ENCODE measurements around the gene SERGEF.
"Not testable (repeated sequence)": the region's sequence is repeated elsewhere in the genome, so short reads cannot be mapped to it uniquely, and the experiment has no call there.

Gene SERGEF

DNA sequence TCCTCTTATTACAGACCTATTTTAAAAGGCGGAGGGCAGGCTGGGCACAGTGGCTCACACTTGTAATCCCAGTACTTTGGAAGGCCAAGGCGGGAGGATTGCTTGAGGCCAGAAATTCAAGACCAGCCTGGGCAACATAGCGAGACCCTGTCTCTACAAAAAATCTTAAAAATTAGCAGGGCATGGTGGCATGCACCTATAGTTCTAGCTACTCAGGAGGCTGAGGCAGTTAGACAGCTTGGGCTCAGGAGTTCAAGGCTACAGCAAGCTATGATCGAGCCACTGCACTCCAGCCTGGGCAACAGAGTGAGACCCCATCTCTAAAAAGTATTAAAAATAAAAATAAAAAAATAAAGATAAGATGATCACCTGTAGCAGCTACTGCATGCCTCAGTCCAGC, 12.7 kb downstream of the SERGEF start:
- DNase-seq = not testable (repeated sequence)

DNA sequence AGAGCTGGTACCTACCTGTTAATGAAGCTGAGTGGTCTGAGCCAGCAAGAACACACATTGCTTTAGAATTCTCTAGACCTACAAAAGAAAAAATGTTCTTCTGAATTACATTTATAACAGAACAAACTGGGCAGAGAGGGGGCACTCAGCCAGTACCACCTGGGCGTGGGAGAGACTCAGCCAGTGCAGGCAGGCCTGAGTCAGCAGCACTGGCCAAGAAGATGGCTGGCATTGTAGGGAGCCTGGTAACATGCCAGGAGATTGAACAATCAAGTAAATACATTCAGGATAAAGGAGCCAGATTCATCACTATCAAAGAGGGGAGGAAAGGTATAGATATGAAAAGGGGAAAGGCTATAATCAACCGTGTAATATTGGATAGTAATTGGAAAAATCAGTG, 19.9 kb downstream of the SERGEF start:
- DNase-seq = no peak

DNA sequence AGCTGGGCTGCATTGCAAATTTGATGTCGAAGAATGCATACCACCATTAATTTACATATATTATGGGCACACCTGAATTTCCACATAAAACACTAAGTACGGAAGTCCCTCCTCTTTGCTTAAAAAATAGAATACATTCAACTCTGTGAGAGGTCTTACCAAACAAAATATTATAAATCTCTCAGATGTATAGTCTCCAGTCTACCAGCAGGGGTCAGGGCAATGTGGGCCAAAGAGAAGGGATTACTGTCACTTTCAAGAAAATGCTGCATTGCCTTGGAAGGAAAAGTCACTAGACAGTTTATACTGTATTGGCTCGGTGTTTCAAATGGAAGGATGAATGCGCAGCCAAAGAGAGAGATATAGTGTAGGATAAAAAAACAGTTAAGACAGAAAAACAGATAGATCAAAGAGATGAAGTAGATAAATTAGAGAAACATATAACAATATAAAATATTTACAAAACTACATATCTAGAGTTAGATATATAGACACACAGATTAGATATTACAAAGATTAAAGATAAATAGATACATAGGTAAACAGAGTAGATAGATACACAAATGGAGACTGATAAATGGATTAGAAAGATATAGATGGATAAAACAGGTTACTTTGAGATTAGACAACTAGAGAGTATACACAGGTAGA, 20.9 kb downstream of the SERGEF start:
- peak; percentile 12 for DNase-seq

DNA sequence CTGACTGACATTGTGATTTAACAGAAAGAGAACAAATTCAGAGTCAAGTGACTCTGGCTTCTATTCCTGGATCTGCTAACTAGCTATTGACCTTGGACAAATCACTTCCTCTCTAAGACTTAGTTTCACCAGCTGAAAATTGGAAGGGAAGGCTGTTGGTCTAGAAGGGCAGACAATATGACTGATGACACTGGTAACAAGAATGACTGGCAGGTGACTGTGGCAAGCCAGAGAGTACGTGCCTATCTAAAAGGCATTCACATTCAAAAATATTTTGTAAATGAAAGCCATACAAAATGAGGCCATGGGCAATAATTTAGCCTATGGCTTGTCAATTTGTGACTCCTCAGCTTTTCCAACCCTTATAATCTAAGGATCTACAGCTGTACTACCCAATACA, 23.5 kb downstream of the SERGEF start:
- peak; percentile 27 for DNase-seq

DNA sequence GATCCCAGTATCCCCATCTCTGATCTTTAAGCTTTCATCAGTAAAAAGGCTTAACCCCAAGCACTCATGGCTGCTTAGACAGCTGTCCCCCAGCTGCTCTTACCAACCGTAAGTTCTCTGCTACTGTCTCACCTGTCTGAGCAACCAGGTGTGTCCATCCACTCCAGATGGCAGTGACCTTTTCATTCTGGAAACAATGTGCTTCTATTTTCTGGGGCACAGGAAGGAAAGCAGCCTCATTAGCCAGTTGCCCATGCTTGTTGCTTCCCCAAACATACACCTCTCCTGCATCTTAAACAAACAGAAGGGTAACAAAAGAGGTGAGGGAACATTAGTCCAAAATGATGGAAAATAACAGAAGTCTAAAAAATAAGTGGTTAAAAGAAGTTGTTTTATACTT, 24.4 kb downstream of the SERGEF start:
- peak; percentile 65 for DNase-seq

DNA sequence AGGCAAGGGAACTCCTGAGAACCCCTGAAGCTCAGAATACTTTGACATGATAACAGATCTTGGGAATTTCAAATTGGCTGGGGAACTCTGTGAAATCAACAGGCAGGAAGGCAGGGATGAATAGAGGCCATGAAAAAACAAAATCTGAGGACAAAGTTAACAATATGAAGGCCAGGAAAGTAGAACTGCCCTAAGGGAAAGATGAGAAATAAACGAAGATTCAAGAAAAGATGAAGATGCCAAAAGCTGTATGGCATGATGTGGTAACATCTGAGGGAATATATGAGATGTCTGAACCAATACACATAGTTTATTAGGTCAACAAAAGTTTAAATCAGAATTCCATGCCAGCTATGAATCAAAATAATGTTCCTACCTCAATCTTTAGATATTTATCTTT, 25.0 kb downstream of the SERGEF start:
- DNase-seq = no peak

DNA sequence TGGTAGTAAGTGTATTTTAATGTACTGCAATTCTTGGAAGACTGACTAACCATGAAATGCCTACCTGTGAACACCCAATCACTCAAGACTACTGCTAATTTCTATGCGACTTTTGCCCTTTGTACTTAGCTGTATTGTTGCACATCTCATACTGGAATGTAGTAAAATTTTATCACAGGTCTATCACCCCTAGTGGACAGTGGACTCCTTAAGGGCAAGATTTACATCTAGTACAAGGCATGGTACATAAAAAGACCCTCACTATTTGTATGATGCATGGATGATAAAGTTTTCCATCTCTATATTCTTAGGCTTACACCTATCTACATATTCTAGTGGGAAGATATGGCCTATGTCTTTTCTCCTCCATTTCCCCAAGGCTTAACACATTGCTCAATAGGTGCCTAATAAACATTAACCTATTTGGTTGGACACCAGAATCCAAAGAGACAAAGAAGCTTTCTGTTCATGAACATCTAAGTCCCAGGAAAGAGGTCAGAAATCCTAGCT, 26.1 kb downstream of the SERGEF start:
- no peak for DNase-seq

DNA sequence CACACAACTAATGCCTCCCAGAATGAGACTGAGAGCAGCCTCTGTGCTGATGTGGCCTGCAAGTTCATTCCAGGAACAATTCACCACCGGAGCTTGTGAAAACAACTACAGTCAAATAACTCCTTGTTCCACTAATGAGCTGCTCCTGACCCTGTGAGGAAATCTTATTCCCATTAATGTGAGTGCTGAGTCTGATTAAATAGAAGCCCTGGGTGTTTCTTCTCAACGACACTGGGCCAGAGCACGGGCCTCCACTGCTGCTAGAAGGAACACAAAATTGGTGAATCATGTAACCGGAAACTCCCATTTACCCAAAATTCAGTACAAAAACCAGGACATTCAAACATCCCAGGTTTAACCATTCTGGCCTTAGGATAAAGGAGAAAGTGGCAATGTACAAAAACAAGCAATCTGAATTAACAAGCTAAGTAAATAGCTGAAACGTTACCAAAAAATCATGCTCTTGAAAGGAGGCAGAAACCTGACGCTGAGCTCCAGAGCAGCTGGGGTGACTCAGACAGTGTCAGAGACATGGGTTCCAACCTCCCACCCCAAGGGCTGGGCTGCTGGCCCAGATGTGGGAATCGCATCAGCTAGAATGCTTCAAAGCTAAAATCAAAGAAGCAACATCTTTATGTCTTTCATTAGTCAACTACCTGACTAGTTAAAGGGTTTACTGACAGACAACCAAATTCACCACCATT, 26.7 kb downstream of the SERGEF start:
- DNase-seq = no peak

DNA sequence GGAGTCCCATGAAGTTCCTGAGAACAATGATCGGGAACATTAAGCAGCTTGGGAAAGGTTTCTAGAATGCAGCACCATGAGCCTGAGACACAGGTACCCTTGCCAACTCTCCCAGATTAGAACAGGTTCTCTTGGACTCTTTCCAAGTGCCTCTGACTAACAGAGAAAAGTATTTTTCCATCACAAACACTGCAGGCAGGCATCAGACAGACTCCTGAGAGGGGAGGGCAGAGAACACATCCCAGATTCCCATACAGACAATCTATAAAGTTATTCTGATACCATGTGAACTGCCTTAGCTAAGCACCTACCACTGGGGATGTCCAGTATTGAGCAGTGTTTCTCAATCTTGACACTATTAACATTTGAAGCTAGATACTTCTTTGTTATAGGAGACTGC, 27.3 kb downstream of the SERGEF start:
- DNase-seq = no peak

DNA sequence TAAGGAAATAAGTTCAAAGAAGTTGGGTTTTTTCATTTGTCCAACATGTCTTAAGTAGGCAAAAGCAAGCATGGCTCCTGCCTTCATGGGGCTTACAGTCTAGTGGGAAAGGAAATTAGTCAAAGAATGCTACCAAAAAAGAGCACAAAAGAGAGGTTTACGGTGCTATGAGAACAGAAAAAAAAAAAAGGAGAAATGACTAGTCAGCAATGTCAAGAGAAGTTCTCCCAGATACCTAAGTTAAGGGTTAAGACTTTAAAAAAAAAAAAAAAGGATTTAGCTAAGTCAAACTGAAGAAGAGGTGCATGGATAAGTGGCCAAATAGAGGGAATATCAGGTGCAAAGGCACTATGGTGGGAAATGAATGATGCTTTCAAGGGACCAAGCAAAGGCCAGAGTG, 29.3 kb downstream of the SERGEF start:
- DNase-seq = no peak

DNA sequence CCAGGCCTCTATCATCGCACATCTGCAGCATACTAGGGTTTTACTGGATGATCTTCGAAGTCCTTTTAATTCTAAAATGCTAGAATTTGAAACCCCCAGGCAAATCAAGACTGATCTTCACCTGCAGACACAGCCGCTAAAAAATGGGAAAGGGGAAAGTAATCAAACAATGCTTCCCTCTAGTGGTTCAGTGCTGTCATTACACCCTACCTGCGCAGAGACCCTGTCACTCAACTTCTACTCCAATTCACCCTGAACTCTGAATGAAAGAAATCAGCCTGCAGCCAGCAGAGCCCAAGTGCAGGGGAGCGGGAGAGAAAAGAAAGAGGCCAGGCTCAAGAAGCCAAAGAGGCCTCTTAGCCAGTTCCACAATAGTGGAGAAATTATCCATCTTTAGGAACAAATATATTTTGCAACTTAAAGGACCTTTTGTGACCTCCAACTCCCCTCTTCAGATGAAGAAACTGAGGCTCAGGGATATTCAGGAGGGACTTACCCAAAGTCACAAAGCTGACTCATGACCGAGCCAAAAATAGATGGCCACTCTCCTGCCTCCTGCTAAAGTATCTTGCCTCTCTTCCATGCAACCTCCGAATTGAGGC, 33.0 kb downstream of the SERGEF start:
- DNase-seq = peak; percentile 8

DNA sequence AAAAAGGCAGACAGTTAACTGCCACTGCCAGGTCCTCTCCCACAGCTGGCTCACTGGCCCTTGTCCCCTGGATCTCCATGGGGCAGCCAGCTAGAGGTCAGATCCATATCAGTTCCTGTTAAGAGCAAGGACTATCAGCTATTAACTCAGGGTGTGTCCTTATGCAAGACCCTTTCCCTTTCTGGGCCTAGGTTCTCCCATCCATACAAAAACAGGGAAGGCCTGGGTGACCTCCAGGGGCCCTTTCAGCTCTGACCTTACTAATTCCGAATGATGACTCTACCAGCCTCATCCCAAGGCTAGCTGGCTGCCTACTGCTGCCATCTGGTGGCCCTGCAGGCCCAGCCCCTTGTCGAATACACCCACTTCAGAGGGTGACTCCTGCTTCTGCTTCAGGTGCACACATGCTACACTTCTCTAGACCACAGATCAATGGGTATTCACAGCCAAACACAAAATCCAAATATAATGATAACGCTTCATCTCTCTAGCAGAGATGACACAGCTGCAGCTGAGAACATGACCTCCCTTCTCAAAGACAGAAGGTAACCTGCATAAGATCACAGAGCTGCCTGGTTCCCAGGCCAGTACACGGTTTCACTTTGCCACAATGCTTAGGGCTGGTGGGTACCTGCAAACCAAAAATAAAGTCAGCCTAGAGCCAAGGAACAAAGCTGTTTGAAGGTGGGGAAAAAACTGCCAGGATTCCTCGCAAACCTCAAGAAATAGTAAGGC, 34.1 kb downstream of the SERGEF start:
- DNase-seq = peak; percentile 19

DNA sequence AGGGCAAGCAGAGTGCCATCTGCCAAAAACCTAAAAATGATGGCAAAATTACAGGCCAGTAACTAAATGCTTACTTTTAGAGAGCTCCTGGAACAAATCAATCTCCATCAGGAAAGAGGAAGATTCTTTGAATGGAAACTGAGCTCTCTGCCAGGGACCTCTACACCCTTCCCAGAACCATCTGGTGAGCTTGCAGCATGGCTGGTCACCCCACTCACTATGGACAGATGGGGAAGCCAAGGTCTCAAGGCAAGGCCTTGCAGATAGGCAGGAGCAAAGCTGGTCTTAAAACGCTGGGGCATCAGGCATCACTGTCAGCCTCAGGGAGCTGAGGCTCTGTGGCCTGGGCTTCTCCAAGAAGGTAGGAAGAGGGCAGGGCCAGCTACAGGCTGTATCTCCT, 36.2 kb downstream of the SERGEF start:
- DNase-seq = no peak

DNA sequence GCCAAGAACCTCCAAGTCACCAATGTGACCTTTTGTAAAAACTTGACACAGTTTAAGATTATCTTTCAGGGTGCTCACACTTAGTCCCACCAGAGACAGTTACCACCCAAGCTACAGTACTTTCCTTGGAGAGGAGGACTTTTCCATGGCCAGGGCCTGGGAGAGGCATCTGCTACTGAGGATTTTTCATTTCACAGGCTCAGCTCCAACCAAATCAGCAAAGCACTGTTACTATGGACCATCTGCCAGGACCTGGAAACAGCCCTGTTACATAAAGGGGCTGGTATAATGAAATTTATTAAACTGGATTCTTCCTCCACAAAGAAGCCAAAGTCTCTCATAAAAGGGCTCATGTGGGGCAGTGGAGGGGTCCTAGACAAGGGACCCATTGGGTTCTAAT, 38.6 kb downstream of the SERGEF start:
- no peak for DNase-seq

DNA sequence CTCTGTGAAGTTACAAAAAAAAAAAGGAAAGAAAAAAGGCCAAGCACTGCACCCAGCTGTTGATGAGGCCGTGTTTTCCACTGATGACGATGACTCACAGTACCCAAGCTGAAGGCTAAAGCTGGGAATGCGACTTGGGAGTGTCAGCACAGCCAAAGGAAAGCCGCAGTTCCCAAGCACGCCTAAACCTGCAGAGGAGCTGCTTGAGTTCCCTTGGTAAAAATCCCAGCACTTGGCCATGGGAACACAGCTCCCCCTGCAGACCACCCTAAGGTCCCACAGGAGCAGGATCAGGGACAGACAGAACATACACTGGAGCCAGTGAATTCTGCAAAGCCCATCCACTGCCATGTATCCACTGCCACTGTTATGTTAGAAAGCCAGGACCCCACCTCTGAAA, 39.9 kb downstream of the SERGEF start:
- DNase-seq = no peak

DNA sequence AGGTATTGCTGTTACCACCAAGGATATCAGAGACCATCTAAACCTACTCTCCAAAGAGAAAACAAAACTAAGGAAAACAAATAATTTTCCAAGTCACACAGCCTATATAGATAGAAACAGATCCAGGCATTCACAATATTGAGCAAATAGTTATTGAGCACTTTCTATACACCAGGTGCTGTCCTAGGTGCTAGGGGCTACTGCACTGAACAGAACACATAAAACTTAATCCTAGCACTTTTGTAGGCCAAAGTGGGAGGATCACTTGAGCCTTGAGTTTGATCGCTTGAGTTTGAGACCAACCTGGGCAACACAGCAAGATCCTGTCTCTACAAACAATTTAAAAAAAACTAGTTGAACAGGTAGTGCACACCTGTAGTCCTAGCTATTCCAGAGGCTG, 44.6 kb downstream of the SERGEF start:
- DNase-seq = no peak

DNA sequence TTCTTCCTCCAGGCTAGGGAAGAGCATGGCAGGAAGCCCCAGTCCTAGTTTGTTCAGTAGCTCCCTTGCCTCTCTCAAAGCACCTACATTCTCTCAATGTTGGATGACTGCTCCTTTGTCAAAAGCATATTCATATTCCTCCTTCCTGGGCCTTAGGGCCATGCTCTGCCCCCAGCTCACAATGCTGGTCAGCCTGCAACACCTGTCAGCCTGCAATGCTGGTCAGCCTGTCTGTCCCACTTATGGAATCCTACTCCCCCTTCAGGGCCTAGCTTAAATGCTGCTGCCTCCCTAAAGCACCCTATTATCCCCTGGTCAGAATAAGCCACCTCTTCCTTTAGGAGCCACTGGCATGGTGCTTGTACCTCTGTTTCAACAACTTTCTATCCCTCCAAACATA, 45.2 kb downstream of the SERGEF start:
- DNase-seq = no peak

DNA sequence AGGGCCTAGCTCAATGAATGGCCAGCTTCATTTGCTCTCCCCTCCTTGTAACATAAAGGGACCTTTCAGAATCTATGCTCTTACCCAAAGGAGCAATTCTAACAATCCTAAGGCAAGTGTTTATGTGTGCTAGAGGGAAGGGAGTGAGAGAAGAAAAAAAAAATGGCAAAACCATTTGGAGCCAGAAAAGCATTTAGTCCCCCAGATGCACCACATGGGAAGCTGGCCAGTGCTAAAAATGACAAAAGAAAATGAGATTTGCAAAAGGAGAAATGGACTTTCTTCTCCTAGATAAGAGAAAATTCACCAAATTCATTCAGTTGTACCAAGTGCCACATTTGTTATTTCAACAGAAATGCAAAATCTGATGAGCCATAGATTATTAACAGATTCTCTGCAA, 52.8 kb downstream of the SERGEF start:
- DNase-seq = no peak

DNA sequence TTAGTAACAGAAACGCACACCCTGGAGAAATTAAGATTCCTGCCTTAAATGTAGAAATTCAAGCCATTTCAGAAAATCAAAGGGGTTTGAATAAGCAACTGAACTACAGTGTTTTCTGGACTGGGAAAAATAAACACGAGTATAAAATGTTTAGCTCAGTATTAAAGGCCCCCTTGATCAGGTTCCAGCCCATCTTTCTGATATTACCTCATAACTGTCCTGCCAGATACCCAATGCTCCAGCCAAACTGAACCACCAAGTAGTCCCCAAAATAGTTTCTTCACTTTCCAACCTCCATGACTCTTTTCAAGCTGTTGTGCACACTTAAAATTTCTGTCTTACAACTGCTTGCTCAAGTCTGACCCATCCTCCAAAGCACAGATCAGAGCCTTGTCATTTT, 54.4 kb downstream of the SERGEF start:
- no peak for DNase-seq

DNA sequence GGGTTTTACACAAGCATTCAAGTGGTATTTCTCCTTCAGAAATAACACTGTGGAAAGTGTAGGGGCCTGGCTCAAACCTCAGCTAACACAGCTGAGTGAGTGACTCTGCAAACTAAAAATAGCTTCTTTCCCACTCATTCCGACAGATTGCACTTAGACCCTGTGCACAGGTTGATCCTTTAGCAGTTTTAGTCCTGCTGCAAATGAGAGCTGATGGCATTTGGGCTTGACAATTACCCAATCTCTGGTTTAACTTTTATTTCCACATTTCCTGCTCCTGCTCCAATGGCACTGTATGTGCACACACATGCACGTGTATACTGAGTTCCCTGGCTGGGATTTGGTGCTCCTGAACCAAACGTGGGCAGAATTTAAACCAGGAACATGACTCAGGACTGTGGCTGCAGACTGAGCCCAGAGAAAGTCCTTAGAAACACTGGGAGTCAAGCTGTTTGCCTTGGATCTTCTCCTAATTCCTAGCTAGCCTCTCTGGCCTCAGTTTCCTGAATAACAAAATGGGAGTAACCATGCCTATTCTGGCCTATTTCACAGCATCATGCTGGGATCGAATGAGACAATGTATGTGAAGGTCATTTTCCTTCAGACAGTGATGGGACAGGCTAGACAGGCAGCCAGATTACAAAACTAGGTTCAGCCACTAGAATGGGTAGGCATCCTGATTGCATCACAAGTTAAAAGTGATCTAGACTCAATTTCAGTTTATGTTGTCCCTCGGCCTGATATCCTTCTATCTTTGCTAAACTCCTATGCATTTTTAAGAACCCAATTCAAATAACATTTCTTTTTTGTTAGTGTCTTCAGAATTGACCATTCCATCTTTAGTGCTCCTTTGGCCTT, 58.2 kb downstream of the SERGEF start:
- no peak for DNase-seq

DNA sequence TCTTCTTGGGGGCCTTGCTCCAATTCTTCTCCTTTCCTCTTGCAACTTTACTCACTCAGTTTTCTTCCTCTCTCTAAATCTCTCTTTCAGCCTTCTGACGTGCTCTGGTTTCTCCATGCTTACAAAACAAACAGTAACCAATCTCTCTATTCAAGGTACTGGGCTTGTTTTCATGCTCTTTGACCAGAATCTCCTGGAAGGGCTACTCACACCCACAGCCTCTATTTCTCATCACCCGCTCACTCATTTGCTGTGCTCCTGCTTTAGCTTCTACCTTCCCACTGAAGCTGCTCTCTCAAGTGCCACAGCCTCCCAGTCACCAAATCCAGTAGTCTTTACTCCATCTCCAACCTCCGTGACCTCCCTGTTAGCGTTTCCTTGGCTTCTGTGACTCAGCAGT, 60.4 kb downstream of the SERGEF start:
- DNase-seq = no peak

DNA sequence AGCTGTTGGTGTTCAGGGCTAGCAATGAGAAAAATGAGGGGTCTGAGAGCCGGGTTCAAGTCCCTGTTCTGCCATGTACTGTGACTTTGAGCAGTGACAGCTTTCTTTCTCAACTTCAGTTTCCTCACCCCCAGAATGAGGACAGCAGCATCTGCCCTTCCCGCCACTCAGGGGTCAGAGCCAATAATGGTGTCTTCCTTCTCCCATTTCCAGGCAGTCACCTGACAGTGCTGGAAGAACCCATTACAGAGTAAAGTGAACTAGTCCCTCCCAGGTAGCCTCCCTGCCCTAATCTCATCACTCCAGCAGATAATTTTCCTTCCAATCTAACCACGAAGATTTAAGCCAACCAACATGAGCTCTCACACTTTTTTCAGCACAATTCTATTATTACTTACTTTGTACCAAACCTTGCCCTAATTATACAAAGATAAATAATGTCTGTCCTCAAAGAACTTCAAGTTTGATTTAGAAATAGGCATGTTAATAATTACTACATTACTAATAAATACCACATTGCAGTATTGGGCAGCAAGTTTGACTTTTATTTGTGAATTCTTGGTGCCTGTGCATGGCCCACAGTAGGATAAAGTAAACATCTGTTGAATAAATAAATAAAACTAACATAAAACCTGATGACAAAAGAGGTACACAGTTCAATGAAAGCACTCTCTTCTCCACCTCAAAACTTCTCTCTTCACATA, 61.0 kb downstream of the SERGEF start:
- no peak for DNase-seq
